Cardiac septum (tissue), 1 donor: ENCODE measurements around the gene AGA. TPM values are rescaled to one million over a fixed set of nuclear protein-coding genes. Genes with fewer than 3 reads are reported as not detected.

Source experiments
- DNase-seq: peaks from one replicate; pipeline ENCODE4 v3.0.0-alpha.2; 2020; ENCODE audit warnings: low spot score
- intact Hi-C: fragments of 100-400 bp; cut with DNase I; formaldehyde crosslinking; loops from one replicate; pipeline ENCODE4 v1.14.0; 2022
- total RNA-seq: library from RNA; stranded (reverse); fragmentation: NEBNext Ultra II Directional; extraction: Animal tissue kit (Norgen Biotek cat#: 25700); gene quantifications from one replicate; pipeline ENCODE4 v1.2.1, GENCODE V29; 2021
- donor health status: DM: no; HTN: no; CAD: no.

Gene AGA
- total RNA-seq, 1 donor from 2014 or later, result 6.1 TPM

DNA sequence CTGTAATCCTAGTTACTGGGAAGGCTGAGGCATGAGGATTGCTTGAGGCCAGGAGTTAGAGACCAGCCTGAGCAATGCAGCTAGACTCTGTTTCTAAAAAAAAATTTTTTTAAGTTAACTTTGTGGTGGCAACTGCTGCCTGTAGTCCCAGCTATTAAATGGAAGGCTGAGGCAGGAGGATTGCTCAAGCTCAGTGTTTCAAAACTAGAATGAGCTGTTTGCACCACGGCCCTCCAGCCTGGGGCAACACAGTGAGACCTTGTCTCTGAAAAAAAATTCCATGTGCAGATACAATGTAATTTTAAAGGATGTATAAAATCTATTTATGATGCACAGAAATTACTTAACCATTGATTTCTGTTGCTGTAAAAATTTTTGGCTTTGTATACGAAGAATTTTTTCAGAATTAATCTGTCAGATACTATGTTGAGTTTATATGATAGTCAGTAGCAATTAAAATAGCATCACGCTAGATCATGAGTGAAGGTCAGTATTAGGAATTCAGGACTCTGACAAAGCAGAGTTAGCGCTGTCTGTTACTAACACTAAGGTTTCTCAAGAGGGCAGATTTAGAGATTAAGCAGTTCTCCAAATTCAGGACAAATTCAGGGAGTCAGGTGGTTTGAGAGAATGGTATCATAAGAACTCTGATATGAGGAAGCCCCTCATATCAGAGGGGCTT lies 8.3 kb upstream of the AGA start:
- intact Hi-C loops, result no loop called here
- no peak for DNase-seq

DNA sequence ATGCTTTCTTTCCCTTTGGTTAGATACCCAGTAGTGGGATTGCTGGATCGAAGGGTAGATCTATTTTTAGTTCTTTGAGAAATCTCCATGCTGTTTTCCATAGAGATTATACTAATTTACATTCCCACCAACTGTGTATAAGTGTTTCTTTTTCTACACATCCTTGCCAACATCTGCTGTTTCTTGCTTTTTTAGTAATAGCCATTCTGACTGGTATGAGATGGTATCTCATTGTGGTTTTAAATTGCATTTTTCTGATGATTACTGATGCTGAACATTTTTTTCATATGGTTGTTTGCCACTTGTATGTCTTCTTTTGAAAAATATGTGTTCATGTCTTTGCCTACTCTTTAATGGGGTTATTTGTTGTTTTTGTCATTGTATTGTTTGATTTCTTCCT lies 6.6 kb upstream of the AGA start:
- no peak for DNase-seq
- intact Hi-C loops, result no loop called here

DNA sequence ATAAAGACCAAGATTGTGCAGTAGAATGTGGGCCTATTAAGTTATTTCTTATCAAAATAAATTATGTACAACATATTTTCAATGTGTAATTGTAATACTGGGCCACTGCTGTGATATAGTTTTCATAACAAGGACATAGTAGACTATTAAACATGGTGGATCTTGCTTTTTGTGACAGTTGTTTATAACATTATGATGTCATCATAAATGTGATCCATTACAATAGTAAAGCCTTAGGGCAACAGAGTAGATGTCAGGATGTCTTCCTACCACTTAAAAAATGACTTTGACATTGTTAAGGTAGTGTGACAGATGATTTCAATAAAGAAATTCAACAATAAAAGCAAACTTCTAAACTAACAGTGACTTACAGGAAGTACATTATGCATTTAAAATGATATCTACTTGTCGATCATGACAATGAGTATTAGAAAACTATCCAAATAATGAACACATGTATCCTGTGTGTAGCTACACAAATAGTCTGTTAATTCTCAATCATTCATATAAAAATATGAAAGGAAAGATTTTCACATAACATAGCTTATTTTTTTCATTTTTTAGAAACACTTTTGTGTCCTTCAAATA lies 5.3 kb upstream of the AGA start:
- intact Hi-C loops, result no loop called here
- DNase-seq, result no peak

DNA sequence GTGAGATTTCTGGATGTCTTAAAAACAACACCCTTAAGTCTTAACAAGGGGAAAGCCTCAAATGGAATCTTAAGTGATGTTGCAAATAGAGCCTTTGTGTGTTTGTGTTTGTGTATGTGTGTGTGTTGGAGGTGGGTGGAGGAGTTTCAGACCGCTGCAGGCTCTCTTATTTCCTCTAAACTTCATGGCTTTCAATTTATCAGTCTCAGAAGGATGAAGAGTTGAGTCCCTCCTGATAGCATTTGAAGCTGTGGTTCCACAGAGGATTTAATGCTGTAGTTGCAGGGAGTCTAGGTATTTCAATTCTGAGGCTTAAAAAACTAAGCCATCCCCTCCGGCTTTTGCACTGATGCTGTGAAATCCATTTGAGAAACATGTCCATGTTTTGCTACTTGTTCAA lies 4.3 kb upstream of the AGA start:
- no peak for DNase-seq
- intact Hi-C loops, result no loop called here

DNA sequence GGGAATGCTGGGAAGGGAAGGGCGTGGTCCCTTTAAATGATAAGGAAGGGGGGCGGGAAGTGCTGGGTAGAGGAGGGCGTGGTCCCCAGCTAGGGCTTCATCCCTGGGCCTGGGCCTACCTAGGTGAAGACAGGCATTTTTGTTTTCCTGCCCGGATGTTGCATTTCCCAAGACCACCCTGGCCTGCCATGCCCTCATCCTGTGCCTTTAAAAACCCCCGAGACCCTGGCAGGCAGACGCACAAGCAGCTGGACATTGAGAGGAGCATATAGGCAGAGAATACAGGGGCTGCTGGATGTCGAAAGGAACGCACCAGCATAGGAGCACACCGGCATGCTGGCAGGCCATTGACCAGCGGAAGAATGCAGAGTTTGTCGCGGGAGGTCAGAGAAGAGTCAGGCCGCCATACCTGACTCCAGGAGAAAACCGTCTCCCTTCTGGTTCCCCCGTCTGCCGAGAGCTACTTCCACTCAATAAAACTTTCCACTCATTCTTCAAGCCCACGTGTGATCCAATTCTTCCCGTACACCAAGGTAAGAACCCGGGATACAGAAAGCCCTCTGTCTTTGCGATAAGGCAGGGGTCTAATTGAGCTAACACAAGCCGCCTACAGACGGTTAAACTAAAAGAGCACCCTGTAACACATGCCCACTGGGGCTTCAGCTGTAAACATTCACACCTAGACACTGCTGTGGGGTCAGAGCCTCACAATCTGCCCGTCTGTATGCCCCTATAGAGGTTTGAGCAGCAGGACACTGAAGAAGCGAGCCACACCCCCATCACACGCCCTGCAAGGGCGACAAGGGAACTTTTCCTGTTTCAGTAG lies 2.9 kb upstream of the AGA start:
- no peak for DNase-seq
- intact Hi-C loops, result no loop called here

DNA sequence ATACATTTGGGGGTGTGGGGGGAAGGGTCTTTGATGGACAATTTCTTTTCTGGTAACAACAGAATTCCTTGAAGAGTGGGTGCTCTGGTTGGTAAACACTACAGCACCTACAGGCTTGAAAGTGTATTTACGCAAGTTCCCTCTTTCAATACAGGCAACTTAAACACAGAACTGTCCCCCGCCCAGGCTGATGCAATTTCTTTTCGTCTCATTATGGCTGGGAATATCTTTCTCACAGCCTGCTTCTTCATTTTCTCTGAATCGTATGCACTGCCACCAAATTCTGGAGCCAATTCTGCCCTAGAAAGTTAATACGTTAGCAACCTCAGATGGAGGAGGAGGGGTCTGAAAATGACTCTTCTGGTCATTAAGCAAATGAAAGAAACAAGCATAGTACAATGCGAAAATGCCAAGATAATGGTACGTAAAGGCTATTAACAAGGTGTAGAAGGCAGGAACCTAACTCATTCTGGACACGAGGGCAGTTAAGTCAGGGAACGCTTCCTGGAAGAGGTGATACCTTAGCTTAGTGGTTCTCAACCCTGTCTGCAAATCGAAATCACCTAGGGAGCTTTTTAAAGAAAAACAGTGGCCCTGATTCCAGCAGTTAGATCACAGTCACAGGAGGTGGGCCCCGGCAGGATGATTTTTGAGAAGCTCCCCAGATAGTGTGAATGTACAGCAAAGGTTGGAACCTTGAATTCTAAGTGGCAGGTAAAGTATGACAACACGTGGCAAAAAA lies 1.0 kb downstream of the AGA start:
- no peak for DNase-seq
- intact Hi-C loops, result no loop called here

DNA sequence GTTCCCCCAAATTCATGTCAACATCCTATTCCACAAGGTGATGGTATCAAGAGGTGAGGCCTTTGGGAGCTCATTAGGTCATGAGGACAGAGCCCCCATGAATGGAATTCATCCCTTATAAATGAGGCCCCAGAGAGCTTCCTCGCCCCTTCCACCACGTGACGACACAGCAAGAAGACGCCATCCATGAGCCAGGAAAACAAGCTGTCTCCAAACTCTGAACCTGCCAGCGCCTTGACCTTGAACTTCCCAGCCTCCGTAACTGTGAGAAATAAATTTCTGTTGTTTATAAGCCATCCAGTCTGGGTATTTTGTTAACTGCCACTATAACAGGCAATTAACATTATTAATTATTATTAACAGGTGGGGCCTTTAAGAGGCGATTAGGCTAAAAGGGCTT lies 5.8 kb downstream of the AGA start:
- intact Hi-C loops, result no loop called here
- DNase-seq, result no peak

DNA sequence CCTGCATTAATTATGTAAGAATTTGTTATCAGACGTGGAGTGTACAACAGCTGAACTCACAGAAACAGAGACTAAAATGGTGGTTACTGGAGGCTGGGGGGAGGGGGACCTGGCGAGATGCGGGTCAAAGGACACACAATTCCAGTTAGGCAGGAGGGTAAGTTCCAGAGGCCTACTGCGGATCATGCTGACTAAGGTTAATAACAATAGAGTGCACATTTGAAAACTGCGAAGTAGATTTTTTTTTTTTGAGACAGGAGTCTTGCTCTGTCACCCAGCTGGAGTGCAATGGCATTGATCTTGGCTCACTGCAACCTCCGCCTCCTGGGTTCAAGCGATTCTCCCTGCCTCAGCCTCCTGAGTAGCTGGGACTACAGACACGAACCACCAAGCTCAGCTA lies 7.6 kb downstream of the AGA start:
- intact Hi-C loops, result no loop called here
- DNase-seq, result no peak

DNA sequence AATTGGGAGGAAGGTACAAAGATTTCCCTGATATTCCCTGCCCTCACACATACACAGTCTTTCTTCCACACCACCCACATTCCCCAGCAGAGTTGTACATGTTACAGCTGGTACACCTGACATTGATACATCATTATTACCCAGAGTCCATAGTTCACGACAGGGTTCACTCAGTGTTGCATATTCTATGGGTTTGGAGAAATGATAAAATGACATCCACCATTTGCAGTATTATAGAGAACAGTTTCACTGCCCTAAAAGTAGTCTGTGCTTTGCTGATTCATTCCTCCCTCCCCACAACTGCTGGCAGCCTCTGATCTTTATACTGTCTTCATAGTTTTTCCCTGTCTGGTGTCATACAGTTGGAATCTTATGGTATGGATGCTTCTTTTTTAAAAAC lies 15.0 kb downstream of the AGA start:
- intact Hi-C loops, result no loop called here
- no peak for DNase-seq

DNA sequence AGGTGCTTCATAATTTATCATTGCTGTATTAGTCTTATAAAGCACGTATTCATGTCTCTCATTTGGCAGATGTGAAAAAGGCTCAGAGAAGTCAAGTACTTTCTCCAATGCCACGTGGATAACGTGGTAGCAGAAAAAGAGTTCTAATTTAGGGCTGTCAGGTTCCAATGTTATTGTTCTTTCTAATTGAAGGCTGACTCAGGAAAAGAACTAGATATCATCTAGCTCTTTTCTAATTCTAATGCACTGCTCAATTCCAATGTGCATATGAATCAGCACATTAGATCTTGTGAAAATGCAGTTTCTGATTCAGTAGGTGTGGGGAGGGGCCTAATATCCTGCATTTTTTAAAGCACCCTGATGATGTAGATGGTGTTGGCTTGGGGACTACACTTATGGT lies 22.8 kb downstream of the AGA start:
- no peak for DNase-seq
- intact Hi-C loops, result no loop called here

DNA sequence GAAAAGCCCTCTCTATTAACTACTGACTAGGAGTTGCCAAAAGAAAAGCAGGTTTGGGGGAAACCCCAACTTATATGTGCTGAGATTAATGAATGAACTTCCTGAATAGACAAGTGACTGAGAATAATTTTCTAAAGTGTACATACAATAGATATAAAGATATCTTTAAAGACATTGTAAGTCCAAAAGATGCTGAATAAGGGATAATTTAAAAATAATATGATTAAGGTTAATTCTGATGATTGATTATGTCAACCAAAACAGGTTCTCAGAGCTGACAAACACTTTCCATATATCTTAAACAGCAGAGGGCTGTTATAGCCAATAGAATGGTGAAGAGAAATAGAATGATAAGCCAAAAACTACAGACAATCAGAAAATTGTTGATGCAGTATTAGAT lies 28.6 kb downstream of the AGA start:
- no peak for DNase-seq
- intact Hi-C loops, result no loop called here

DNA sequence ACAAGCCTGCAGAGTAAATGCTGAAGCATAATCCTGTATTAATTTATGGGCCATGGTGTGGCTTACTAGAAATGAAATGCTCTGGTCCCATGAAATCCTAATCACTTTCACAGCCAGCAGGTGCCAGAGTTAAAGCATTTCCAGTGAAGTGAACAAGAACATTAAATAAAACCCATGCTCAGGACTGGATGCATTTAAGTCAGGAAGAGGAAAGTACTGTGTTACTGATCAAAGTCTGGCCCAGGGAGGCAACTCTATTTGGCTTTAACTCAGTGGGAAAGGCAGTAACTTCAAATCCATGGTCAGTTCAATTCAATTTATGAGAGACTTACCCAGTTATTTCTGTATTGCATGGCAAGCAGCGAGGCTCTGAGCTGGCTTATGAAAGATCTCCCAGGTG lies 29.2 kb downstream of the AGA start:
- DNase-seq, result no peak
- intact Hi-C loops, result no loop called here

DNA sequence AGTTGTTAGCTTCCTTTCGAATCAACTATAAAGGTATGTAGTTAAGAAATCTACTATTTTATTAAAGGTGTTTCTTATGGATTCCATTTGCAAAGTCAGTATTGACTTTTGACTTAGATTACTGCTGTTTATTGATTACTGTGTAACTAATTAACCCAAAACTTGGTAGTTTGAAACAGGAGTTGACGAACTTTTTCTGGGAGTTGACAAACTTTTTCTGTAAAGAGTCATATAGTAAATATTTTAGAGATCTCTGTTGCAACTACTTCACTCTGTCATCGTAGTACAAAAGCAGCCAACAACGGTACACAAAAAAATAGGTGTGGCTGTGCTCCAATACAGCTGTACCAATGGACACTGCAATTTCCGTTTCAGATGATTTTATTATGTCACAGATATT lies 30.2 kb downstream of the AGA start:
- no peak for DNase-seq
- intact Hi-C loops, result no loop called here

DNA sequence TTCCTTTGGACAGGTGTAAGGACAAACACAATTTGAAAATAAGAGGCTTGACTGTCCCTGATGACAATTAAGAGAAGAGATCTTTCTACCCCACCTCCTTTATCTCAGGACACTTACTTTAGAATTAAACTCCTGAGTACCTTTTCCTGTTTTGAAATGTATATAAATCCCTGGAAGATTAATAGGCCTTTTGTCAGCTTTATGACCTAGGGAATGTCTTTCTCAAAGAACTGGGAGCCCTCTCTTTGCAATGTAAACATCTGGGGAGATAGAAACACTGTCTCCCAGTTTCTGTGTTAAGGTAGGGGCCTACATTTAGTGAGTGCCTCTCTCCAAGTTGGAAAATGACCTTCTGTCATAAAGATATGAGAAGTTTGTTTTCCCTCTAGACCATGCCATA lies 31.7 kb downstream of the AGA start:
- no peak for DNase-seq
- intact Hi-C loops, result no loop called here

DNA sequence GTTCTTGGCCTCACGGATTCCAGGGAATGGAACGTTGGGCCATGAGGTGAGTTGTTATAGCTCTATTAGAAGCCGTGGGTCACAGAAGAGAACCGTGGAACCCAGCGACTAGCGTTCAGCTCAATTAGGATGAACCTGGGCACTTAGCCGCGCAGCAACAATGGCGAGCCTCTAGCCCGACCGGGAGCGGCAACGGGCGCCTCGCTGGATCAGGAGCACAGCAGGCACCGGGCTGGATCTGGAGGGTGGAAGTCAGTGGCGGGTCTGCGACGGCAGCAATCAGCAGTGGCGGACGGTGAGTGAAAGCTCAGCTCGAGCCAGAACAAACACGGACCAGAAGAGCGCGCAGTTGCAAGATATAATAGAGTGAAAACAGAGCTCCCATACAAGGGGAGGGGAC lies 34.2 kb downstream of the AGA start:
- DNase-seq, result no peak
- intact Hi-C loops, result no loop called here

DNA sequence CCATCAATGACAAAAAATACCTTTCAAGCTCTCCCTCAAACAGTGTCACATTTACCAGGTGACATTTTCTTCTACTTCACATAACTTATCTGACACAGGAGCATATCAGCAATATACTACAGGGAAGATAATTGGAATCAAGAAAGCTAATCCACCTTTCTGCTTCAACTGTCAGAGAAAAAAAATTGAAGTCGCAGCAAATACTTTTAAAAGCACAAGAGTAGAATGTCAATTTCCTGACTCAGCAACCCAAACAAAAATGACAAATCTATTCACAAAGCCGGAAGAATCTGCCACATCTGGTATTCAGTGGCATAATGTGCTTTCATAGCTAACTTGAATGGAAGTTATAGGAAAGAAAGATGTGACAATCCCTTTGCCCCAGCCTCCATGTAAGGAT lies 36.7 kb downstream of the AGA start:
- intact Hi-C loops, result no loop called here
- no peak for DNase-seq

DNA sequence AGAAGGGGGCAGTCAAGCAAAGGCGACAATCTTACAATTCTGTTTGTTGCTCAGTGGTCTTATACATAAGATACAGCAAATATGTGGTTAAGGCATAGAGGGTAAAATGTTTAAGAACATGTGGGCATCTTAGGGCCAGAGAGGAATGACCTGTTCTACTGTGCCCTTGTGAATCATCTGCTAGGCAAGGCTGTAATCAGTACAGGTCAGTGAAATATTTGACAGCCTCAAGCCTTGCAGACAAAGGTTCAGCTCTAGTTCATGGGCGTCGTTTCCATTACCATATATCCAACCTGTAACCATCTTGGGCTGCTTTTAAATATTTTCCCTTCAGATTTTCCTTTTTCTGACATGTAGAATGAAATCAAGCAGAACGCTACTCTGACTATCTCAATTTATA lies 37.3 kb downstream of the AGA start:
- intact Hi-C loops, result no loop called here

DNA sequence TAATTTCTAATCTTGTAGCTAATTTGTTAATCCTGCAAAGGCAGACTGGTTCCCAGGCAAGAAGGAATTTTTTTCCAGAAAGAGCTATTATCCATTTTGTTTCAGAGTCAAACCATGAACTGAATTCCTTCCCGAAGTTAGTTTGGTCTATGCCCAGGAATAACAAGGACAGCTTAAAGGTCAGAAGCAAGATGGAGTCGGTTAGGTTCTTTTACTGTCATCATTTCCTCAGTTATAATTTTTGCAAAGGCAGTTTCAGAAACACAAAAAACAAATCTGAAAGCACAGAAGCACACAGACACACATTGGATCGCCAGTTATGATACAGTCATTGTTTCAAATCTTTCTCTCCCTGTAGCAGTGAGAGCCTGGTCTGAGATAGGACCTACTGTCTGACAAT lies 37.9 kb downstream of the AGA start:
- DNase-seq, result no peak
- intact Hi-C loops, result no loop called here

More for the DNA sequence above, 37.3 kb downstream of the AGA start:
- DNase-seq, result no peak

DNA sequence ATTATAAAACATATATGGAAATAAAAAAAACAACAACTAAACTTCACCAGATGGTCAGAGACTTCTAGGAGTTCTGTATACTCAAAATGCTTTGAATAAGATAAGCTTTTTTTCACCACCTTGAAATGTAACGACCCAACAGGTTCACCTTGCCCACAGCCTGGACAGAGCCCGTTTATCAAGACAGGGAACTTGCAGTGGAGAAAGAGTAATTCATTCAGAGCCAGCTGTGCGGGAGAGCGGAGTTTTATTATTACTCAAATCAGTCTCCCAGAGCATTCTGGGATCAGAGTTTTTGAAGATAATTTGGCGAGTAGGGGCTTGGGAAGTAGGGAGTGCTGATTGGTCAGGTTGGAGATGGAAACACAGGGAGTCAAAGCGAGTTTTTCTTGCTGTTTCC lies 38.5 kb downstream of the AGA start:
- no peak for DNase-seq
- intact Hi-C loops, result no loop called here

DNA sequence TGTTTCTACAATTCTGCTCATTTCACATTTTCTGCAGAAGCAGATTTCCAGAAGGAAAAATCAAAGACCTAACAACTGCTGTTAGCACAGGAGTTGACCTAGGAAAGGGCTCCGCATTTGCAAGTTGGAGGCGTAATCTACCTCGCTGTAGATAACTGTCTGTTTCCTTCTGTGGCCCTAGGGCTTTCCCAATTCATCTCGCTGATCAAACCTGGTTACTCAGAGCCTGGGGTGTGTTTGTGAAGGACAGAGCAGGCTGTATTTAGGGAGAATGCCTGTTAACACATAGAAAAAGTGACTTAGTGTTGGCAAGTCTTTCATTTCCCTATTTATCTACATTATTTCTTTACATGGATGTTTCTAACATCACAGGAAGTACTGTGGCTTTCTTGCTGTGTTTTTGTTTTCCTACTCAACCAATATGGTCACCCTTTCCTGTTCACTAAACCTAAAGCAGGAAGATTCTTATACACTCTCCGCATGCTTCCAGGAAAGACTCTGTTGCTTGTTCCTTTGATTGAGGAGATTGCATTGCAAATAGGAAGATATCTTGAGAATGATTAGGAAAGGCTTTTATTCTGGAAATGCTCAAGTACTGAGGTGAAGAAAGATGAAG lies 40.5 kb downstream of the AGA start:
- DNase-seq, result no peak
- intact Hi-C loops, result no loop called here
